Prostate gland (tissue), 2 donors: ENCODE measurements around the gene MCU. TPM values are rescaled to one million over a fixed set of nuclear protein-coding genes. Genes with fewer than 3 reads are reported as not detected.

Source experiments
- DNase-seq: peaks from one replicate; pipeline ENCODE4 v3.0.0-alpha.2; 2019; ENCODE audit warnings: low spot score
- H3K27ac ChIP-seq, 2 donors: fragments of 200-600 bp; sonication (generic); 2 replicates each; pipeline ENCODE4 v1.5.1; 2017 to 2019
- H3K27me3 ChIP-seq: fragments of 200-600 bp; sonication (generic); replicated peaks from 2 replicates; pipeline ENCODE4 v1.5.1; 2019; ENCODE audit not compliant: insufficient read depth
- H3K36me3 ChIP-seq, 2 donors: fragments of 200-600 bp; sonication (generic); 1 replicate in 1 of 2; 2 replicates in 1 of 2; pipeline versions ENCODE4 v1.5.1 to v1.8.1; 2017 to 2019
- H3K4me1 ChIP-seq: fragments of 200-600 bp; sonication (generic); replicated peaks from 2 replicates; pipeline ENCODE4 v1.5.1; 2019
- H3K4me3 ChIP-seq, 2 donors: fragments of 200-600 bp; sonication (generic); 2 replicates each; pipeline ENCODE4 v1.5.1; 2017 to 2019
- H3K9me3 ChIP-seq: fragments of 200-600 bp; sonication (generic); 2 replicates; pipeline ENCODE4 v1.5.1; 2017
- POLR2A ChIP-seq: fragments of 450-650 bp; IDR thresholded peaks from one replicate; pipeline ENCODE4 v1.6.1; 2016; ENCODE audit warnings: antibody characterized with exemption, mild to moderate bottlenecking
- POLR2AphosphoS5 ChIP-seq: sonication (generic); formaldehyde crosslinking; IDR thresholded peaks from one replicate; pipeline ENCODE4 v1.6.1; 2017; ENCODE audit warnings: antibody characterized with exemption
- WGBS: methylation state at CpG from one replicate; pipeline ENCODE4 v1.1.5; 2018; 5-methylcytosine and 5-hydroxymethylcytosine counted together
- intact Hi-C: fragments of 100-400 bp; cut with DNase I; formaldehyde crosslinking; loops from one replicate; pipeline ENCODE4 v1.14.2; 2022
- total RNA-seq, 2 donors: library from RNA; depleted of rRNA; stranded (reverse); fragments of >200 nt; gene quantifications; one replicate each; pipeline ENCODE4 v1.1.0, GENCODE V29; 2016
- TF ChIP-seq, protein P1 (sequence below), 4 experiments: fragments of 200-600 bp in 2 of 4; fragments of 450-650 bp in 2 of 4; sonication (generic) in 2 of 4; IDR thresholded peaks; 1 replicate in 3 of 4; 2 replicates in 1 of 4; pipeline ENCODE4 v1.5.1; 2016 to 2019; ENCODE audit warnings: antibody characterized with exemption in 4 of 4, mild to moderate bottlenecking in 2 of 4, moderate library complexity in 2 of 4

MCU gene
- total RNA-seq, 2 donors from 2014 or later: 11.0 to 24.2 TPM

DNA sequence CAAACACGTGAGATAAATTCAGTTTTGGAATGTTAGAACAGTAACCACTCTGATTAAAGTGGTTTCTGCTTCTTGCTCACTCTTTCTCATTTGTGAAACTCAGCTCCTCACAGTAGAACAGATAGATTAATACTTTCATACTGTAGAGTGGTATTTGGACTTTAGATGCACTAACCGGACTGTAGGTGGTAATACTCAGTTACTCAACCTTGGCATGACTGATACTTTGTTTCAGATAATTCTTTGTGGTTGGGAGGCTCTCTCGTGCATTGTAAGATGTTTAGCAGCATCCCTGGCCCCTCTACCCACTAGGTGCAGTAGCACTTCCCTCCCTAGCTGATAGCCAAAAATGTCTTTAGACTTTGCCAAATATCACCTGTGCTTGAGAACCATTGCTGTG, 37.6 kb downstream of the MCU start:
- DNase-seq: no peak
- intact Hi-C loops: no loop called here
- 84% methylated on average over 3 of the region's 3 CpGs for WGBS
- Histone ChIP-seq H3K27me3 (no peaks in the 10 kb centered on the region), H3K4me1 (no peaks in the 10 kb centered on the region), H3K9me3 (no peaks in the 10 kb centered on the region), H3K27ac (no peak overlapping the region), H3K36me3 (no peaks in the 10 kb centered on the region), H3K4me3 (no peak overlapping the region)
- TF ChIP-seq, protein P1, sequence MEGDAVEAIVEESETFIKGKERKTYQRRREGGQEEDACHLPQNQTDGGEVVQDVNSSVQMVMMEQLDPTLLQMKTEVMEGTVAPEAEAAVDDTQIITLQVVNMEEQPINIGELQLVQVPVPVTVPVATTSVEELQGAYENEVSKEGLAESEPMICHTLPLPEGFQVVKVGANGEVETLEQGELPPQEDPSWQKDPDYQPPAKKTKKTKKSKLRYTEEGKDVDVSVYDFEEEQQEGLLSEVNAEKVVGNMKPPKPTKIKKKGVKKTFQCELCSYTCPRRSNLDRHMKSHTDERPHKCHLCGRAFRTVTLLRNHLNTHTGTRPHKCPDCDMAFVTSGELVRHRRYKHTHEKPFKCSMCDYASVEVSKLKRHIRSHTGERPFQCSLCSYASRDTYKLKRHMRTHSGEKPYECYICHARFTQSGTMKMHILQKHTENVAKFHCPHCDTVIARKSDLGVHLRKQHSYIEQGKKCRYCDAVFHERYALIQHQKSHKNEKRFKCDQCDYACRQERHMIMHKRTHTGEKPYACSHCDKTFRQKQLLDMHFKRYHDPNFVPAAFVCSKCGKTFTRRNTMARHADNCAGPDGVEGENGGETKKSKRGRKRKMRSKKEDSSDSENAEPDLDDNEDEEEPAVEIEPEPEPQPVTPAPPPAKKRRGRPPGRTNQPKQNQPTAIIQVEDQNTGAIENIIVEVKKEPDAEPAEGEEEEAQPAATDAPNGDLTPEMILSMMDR (IDR thresholded peaks at IDR 0.05): no peak
- no peak for TF ChIP-seq POLR2A

DNA sequence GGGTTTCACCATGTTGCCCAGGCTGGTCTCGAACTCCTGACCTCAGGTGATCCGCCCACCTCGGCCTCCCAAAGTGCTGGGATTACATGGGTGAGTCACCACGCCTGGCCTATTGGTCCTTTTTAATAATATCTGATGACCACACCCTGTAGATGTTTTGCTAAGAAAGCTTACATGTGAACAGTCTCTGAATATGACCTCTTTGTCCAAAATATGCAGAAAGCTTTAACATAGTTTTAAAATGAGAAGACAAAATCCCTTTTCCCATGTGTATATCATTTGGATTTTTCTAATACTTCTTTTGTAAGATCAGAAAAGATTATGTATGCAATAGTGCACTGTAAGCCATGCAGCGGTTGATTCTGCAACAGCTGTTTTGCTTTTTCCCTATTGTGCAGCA, 38.5 kb downstream of the MCU start:
- no peak overlapping the region for H3K4me3 ChIP-seq
- H3K4me1 ChIP-seq: no peaks in the 10 kb centered on the region
- H3K27ac ChIP-seq: no peak overlapping the region
- H3K36me3 ChIP-seq: no peaks in the 10 kb centered on the region
- DNase-seq: no peak
- WGBS: 97% methylated on average over 5 of the region's 5 CpGs
- intact Hi-C loops: no loop called here
- H3K27me3 ChIP-seq: no peaks in the 10 kb centered on the region
- no peaks in the 10 kb centered on the region for H3K9me3 ChIP-seq
- TF ChIP-seq POLR2AphosphoS5 (no peak), POLR2A (no peak)
- TF ChIP-seq, protein P1 (IDR thresholded peaks at IDR 0.05): no peak

DNA sequence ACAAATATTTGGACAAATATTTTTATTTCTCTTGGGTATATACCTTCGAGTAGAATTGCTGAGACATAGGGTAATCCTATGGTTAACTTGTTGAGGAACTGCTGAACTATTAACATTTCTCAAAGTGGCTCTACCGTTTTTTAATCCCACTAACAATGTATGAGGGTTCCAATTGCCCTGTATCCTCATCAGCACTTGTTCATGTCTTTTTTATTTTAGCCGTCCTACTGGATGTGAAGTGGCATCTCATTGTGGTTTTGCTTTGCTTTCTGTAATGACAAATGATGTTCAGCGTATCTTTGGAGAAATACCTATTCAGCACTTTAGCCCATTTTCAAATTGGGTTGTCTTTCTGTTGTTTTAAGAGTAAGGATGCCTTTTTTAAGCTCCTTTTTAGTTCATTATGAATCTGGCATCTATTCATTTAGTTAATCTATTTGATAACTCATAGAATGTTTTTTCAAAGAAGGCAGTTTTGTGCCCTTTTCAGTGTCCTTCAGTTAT, 40.0 kb downstream of the MCU start:
- no peak for DNase-seq
- intact Hi-C loops: no loop called here
- Histone ChIP-seq H3K36me3 (no peaks in the 10 kb centered on the region), H3K4me1 (no peaks in the 10 kb centered on the region), H3K27me3 (no peaks in the 10 kb centered on the region), H3K4me3 (no peak overlapping the region), H3K9me3 (no peaks in the 10 kb centered on the region), H3K27ac (no peak overlapping the region)
- TF ChIP-seq, protein P1 (IDR thresholded peaks at IDR 0.05): no peak
- TF ChIP-seq POLR2A: no peak
- no peak for TF ChIP-seq POLR2AphosphoS5
- 80% methylated on average over 4 of the region's 4 CpGs for WGBS

DNA sequence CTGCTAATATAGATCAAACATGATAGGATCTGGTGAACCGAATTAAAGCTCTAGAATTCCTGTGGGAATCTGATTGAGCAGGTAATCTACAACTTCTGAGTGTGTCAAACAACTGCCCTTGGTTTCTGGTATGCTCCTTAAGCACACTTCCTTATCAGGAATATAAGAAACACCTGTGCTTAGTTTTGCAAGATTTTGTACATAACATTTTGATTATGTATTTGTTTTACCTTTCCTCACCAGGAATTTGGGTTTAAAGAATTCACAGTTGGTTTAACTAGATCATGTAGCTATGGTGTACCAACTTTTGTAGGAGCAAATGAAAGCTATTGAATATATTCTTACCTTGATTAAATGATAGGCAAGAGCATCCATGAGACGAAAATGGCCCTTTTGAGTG, 40.6 kb downstream of the MCU start:
- Histone ChIP-seq H3K4me3 (no peak overlapping the region), H3K36me3 (no peaks in the 10 kb centered on the region), H3K27ac (no peak overlapping the region), H3K27me3 (no peaks in the 10 kb centered on the region), H3K4me1 (no peaks in the 10 kb centered on the region), H3K9me3 (no peaks in the 10 kb centered on the region)
- WGBS: 79% methylated on average over 2 of the region's 2 CpGs
- TF ChIP-seq POLR2AphosphoS5: no peak
- TF ChIP-seq, protein P1 (IDR thresholded peaks at IDR 0.05): no peak
- TF ChIP-seq POLR2A: no peak
- DNase-seq: no peak
- intact Hi-C loops: no loop called here

DNA sequence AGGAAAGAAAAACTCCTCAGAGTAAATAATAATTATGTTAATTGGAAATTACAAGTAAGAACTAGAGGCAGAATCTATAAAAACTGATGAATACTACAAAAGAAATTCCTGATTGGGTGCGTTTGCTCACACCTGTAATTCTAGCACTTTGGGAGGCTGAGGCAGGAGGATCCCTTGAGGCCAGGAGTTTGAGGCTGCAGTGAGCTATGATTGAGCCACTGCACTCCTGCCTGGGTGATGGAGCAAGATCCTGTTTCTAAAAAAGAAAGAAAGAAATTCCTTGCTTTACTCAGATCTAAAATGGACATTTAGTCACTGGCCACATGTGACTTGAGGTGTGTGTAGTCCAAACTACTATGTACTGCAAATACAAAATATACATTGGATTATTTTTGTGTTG, 42.0 kb downstream of the MCU start:
- no peaks in the 10 kb centered on the region for H3K4me1 ChIP-seq
- intact Hi-C loops: no loop called here
- TF ChIP-seq, protein P1 (IDR thresholded peaks at IDR 0.05): no peak
- TF ChIP-seq POLR2AphosphoS5 (no peak), POLR2A (no peak)
- no peak overlapping the region for H3K27ac ChIP-seq
- no peaks in the 10 kb centered on the region for H3K36me3 ChIP-seq
- no peak for DNase-seq
- H3K4me3 ChIP-seq: no peak overlapping the region
- 79% methylated on average over 1 of the region's 1 CpG for WGBS
- no peaks in the 10 kb centered on the region for H3K27me3 ChIP-seq
- H3K9me3 ChIP-seq: no peaks in the 10 kb centered on the region
